HK-2 (cell line): ENCODE measurements around the gene PTPRN2.

Source experiments
- DNase-seq: peaks from one replicate; pipeline ENCODE4 v3.0.0-alpha.2; 2018; ENCODE audit not compliant: unreplicated experiment

PTPRN2 gene

GRCh38 chr7:157813741-157814661 lies 773.6 kb downstream of the PTPRN2 start:
- DNase-seq, result no peak

DNA sequence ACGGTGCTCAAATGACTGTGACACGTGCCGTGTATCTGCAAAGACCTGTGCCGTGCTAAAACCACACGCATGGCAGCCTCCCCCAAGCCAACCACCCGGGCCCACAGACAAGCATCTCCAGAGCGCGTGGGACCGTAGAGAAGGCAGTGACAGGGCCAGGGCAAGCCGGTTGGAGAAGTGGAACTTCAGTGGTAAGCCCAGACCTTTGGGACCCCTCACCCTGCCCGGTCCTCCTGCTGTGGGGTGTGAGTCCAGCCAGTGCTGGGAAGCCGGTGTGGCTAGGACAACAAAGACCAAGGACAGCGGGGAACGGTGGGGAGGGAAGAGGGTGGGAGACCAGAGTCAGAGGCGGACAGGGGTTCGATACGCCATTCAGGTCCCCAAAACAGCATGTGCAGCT lies 774.6 kb downstream of the PTPRN2 start:
- no peak for DNase-seq

- no peak for DNase-seq
Measured at GRCh38 chr7:157811946-157812345, 775.7 kb downstream of the PTPRN2 start.

- DNase-seq, result no peak
Measured at GRCh38 chr7:157809863-157810851, 777.5 kb downstream of the PTPRN2 start.

DNA sequence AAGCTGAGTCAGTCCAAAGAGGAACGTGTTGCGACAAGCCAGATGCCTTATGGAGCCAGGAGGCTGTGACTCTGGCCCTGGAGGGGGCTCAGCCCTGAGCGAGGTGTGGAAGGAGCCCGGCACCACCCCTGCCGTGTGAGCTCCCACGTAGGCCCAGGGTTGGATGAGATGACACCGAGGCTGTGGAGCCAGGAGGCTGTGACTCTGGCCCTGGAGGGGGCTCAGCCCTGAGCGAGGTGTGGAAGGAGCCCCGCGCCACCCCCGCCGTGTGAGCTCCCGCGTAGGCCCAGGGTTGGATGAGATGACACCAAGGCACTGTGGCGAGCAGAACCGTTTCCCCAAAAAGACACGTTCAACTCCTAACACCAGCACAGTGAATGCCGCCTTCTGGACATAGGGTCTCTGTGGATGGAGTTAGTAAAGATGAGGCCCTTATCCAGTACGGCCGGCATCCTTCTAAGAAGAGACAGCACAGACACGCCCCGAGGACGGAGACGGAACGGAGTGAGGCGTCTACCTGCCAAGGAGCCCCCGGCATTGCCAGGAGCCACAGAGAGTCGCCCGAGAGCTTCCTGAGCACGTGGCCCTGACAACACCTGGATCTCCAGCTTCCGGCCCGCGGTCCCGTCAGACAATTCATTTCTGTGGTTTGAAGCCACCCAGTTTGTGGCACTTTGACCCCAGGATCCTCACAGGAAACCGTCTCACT lies 778.3 kb downstream of the PTPRN2 start:
- DNase-seq, result no peak

DNA sequence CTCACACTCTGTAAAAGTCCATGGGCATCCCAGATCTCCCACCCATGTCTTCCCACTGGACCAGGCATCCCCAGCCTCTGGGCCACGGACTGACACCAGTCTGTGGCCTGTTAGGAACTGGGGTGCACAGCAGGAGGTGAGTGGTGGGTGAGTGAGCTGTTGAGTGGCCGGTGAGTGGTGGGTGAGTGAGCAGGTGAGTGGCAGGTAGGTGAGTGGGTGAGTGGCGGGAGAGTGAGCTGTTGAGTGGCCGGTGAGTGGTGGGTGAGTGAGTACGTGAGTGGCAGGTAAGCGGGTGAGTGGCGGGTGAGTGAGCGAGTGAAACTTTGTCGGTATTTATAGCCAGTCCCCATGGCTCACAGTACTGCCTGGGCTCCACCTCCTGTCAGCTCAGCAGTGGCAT lies 779.6 kb downstream of the PTPRN2 start:
- no peak for DNase-seq

DNA sequence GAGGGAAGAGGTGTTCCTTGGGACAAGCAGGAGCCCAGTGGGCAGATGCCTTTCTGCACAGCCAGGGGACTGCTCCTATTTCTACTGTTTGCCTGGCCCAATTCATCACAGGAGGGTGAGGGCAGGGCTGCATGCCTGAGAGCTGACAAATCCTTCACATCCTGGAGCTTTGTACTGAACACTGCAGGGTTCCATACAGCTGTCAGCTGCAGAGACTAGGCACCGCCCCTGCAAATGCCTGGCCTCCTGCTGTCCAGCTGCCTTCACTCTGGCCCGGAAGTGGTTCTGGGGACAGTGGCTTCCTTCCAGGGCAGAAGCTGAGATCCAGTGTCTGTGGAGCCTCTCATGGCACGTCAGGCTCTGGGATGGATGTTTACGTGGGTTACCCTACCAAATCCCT lies 780.1 kb downstream of the PTPRN2 start:
- DNase-seq, result no peak

GRCh38 chr7:157806711-157807110 lies 780.9 kb downstream of the PTPRN2 start:
- no peak for DNase-seq

- no peak for DNase-seq
Measured at GRCh38 chr7:157805713-157806112, 781.9 kb downstream of the PTPRN2 start.

- no peak for DNase-seq
Measured at GRCh38 chr7:157803906-157804305, 783.7 kb downstream of the PTPRN2 start.

GRCh38 chr7:157801971-157802675 lies 785.5 kb downstream of the PTPRN2 start:
- DNase-seq, result no peak

DNA sequence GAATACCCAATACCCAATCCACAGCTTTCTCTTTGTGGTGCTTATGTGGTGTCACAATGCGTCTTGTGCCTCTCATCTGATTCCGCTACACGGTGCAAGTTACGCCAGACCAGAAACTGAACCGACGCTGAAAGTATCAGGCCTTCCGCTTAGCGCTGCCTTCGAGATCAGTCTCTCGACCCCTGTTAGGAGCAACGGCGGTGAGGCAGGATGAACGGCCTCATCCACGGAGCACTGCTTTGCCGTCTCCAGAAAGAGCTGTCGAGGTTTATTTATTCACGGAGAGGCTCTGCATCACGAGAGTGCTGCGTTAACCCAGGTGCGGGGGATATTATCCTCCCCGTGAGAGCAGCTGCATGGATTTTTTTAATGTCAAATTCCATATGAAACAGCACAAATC lies 786.5 kb downstream of the PTPRN2 start:
- no peak for DNase-seq

DNA sequence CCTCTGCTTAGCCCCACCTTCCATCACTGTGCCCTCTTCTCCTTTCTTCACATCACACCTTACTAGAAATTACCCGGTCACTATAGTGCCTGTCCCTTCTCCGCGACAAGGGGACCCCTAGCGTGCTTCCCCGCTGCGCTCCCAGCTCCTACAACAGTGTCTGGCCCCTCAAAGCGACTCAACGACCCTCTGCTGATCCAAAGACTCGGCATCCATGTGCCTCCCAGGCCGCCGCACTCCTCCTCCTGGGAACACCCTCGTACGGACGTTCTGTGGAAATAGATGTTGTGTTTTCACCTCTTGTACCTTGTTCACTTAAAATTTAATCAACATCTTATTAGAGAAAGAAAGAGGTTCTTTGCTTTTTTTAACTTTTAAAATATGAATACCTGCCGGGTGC lies 787.3 kb downstream of the PTPRN2 start:
- DNase-seq, result no peak

- DNase-seq, result no peak
Measured at GRCh38 chr7:157799076-157799685, 788.4 kb downstream of the PTPRN2 start.

DNA sequence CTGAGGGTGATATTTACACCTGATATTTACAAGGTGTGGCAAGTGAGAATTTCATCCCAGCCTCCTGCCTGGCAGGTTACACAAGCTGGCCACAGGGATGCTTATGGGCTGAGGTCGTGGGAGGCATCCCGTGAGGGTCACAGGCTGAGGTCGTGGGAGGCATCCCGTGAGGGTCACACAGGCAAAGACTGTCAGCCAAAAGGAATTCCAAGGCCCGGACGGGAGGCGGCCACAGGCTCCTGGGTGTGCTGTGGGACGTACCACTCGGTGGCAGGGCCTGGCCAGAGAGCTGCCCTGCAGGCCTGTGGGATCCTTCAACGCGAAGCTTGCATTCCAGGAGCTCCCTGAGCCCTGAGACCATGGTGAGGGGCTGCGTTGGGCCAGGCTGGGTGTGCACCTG lies 790.3 kb downstream of the PTPRN2 start:
- no peak for DNase-seq

- DNase-seq, result no peak
Measured at GRCh38 chr7:157796846-157797245, 790.8 kb downstream of the PTPRN2 start.

DNA sequence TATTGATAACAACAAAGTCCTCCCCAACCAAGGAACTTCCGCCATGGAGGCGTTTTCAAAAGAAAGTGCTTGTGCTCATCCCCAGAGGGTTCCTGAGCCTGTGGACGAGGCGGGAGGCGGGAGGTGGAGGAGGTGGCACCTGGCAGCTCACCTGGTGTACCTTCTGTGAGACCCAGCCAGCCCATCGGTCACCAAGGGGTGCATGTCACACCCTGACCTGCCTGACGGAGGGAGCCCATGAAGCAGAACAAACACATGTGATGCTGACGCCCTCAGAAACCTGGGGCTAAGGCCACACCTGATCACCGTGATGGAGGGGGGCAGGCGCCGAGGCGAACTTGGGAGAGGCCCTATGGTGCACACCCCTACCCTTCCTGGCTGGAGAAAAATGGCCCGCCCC lies 792.0 kb downstream of the PTPRN2 start:
- DNase-seq, result no peak

- DNase-seq, result no peak
Measured at GRCh38 chr7:157795199-157795598, 792.4 kb downstream of the PTPRN2 start.

DNA sequence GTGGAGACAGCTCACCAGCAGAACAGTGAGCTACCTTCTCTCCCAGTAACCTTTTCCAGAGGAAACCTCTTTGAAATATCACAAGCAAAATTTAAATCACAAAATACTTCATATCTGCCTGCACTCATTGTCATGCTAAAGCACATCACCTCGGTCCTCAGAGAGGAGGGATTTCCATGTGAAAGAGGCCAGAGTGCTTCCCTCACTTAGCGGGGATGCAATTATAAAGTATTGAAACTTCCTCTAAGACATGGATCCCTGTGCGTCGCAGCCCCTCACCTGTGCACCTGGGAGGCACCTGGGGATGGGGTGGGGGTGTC lies 792.9 kb downstream of the PTPRN2 start:
- no peak for DNase-seq

DNA sequence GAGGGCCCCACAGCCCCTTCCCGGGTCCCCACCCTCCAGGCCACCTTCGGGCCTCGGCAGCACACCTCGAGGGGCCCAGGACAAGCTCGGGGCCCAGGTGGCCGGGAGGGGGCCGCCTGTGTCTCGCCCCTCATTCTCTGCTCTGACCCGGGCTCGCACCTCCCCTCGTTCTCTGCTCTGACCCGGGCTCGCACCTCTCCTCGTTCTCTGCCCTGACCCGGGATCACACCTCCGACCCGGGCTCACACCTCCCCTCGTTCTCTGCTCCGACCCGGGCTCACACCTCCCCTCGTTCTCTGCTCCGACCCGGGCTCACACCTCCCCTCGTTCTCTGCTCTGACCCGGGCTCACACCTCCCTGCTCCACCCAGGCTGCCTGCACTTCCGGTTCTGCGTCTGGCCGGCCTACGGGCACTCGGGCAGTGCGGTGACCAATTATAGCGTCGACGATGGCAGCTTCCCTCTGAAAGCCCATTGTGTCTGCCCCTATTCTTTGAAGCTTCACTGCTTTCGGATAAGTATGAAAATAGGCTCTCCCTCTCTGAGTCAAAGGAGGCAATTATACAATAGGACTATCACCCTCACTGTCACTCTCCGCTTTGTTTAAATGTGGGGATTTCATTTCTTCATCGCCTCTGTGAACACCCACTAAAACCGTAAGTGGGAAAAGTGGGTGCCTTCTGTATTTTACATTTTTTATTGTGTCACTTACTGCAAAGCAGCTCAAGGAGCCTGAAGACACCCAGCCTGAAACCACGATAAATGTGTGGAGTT lies 793.5 kb downstream of the PTPRN2 start:
- no peak for DNase-seq

- DNase-seq, result no peak
Measured at GRCh38 chr7:157793087-157793353, 794.6 kb downstream of the PTPRN2 start.
